GM11168 (cell line): ENCODE results near the gene CUBN.

Experiments used
- in situ Hi-C: fragments of 300-500 bp; cut with MboI; formaldehyde crosslinking; loops from one replicate; pipeline ENCODE4 v1.12.0; 2022; ENCODE audit warnings: low sequenced_read_pairs; ENCODE audit not compliant: unreplicated experiment

The CUBN gene

GRCh38 chr10:16902606-16903005 lies 227.0 kb downstream of the CUBN start:
- in situ Hi-C loops: no loop called here

- in situ Hi-C loops: no loop called here
Observed at GRCh38 chr10:16901106-16901505, 228.5 kb downstream of the CUBN start.

- in situ Hi-C loops: no loop called here
Observed at GRCh38 chr10:16896993-16897392, 232.6 kb downstream of the CUBN start.

GRCh38 chr10:16894821-16895220 lies 234.8 kb downstream of the CUBN start:
- in situ Hi-C loops: no loop called here

- in situ Hi-C loops: no loop called here
Observed at GRCh38 chr10:16893664-16894063, 235.9 kb downstream of the CUBN start.

GRCh38 chr10:16891375-16892313 lies 238.0 kb downstream of the CUBN start:
- in situ Hi-C loops: no loop called here

GRCh38 chr10:16890691-16891090 lies 238.9 kb downstream of the CUBN start:
- in situ Hi-C loops: no loop called here

GRCh38 chr10:16887565-16887964 lies 242.0 kb downstream of the CUBN start:
- in situ Hi-C loops: no loop called here

- in situ Hi-C loops: no loop called here
Observed at GRCh38 chr10:16886031-16886430, 243.6 kb downstream of the CUBN start.

GRCh38 chr10:16884497-16884896 lies 245.1 kb downstream of the CUBN start:
- in situ Hi-C loops: no loop called here

GRCh38 chr10:16883084-16883483 lies 246.5 kb downstream of the CUBN start:
- in situ Hi-C loops: no loop called here

- in situ Hi-C loops: no loop called here
Observed at GRCh38 chr10:16870331-16870730, 259.3 kb downstream of the CUBN start.

GRCh38 chr10:16867990-16868389 lies 261.6 kb downstream of the CUBN start:
- in situ Hi-C loops: no loop called here

- in situ Hi-C loops: no loop called here
Observed at GRCh38 chr10:16867556-16867955, 262.1 kb downstream of the CUBN start.

- in situ Hi-C loops: no loop called here
Observed at GRCh38 chr10:16866541-16867275, 262.9 kb downstream of the CUBN start.

GRCh38 chr10:16865766-16866165 lies 263.8 kb downstream of the CUBN start:
- in situ Hi-C loops: no loop called here

GRCh38 chr10:16863766-16864165 lies 265.8 kb downstream of the CUBN start:
- in situ Hi-C loops: no loop called here

GRCh38 chr10:16857419-16857818 lies 272.2 kb downstream of the CUBN start:
- in situ Hi-C loops: loop anchor here (5.0 kb wide), 1 partner anchor 390 kb away; no protein-coding TSS in a partner anchor

GRCh38 chr10:16856567-16856966 lies 273.0 kb downstream of the CUBN start:
- in situ Hi-C loops: loop anchor here (5.0 kb wide), 1 partner anchor 391 kb away; no protein-coding TSS in a partner anchor

- in situ Hi-C loops: loop anchor here (5.0 kb wide), 1 partner anchor 391 kb away; no protein-coding TSS in a partner anchor
Observed at GRCh38 chr10:16856092-16856491, 273.5 kb downstream of the CUBN start.

GRCh38 chr10:16854623-16855022 lies 275.0 kb downstream of the CUBN start:
- in situ Hi-C loops: loop anchor here (5.0 kb wide), 1 partner anchor 393 kb away; no protein-coding TSS in a partner anchor
